BJ (cell line): ENCODE results near the gene KRT76. TPM values are rescaled to one million over a fixed set of nuclear protein-coding genes. Genes with fewer than 3 reads are reported as not detected.

Source experiments
- CTCF ChIA-PET: fragments of 350-600 bp; formaldehyde crosslinking; extraction: SDS; loops from one replicate; lab custom pipeline; 2021; ENCODE audit warnings: antibody characterized with exemption, inconsistent platforms; lab: Yijun Ruan, JAX
- POLR2A ChIA-PET: fragments of 300-600 bp; sonication (Branson Sonifier 250); formaldehyde crosslinking; extraction: SDS; loops from one replicate; lab custom pipeline; 2021; ENCODE audit warnings: antibody characterized with exemption; lab: Charles Lee
- DNase-seq: peaks from one replicate; pipeline ENCODE4 v3.0.0-alpha.2; 2011; ENCODE audit warnings: low read depth
- H3K27me3 ChIP-seq: 2 replicates; pipeline ENCODE4 v1.6.0; 2011; ENCODE audit warnings: low read length; ENCODE audit not compliant: control insufficient read depth, insufficient read depth
- H3K36me3 ChIP-seq: 2 replicates; pipeline ENCODE4 v1.5.1; 2011; ENCODE audit warnings: low read length; ENCODE audit not compliant: control insufficient read depth, insufficient read depth
- H3K4me3 ChIP-seq: 2 replicates; pipeline ENCODE4 v1.5.1; 2011; ENCODE audit warnings: low read depth, mild to moderate bottlenecking, control low read depth, low read length
- CTCF ChIP-seq: IDR thresholded peaks from 2 replicates; pipeline ENCODE4 v1.5.1; 2011; ENCODE audit warnings: low read depth, mild to moderate bottlenecking, control low read depth, inconsistent platforms, low read length, moderate library complexity; ENCODE audit not compliant: insufficient read depth
- polyA plus RNA-seq: library from polyadenylated mRNA; depleted of rRNA; stranded (reverse); fragments of >200 nt; gene quantifications from 2 replicates; pipeline ENCODE4 v1.2.3, GENCODE V29; 2011

KRT76 gene
- polyA plus RNA-seq, 1 experiment, result not detected

DNA sequence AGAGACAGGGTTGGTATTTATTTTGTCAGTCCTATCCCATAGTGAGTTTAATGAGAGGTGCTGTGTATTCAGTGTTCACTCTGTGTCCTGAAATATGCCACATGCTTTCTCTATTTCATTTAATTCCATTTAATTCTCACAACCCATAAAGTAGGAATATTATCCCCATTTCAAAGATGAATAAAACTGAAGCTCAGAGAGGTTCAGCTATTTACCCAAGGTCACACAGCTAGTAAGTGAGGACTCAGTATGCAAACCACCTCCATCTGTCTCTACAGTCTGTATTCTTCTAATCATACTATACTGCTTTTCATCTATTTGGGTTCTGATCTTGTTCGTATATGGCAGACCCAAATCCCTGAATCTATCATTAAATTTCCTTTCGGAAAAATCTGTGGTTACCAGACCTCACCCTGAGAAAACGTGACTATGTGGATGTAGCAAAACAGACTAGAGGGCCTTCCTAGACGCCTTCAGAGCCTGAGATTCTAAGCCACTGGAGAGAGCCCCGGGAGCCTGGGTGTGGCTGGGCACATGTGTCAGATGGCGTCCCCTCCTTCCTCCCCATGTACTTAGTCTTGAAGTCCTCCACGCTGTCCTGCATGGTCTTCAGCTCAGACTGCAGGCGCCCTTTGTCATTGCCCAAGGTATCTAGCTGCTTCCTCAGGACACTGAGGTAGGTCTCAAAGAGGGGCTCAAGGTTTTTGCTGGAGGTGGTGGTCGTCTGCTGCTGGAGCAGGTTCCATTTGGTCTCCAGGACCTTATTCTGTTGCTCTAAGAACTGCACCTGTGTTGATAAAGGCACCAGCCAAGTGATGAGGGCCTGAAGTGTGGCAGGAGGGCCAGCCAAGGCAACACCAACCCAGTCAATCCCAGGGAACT, 34.3 kb upstream of the KRT76 start:
- ChIA-PET POLR2A (no interaction called here), CTCF (no interaction called here)
- Histone ChIP-seq H3K36me3 (no peaks in the 10 kb centered on the region), H3K27me3 (peaks cover 10% of the 10 kb centered on the region), H3K4me3 (no peak overlapping the region)
- no peak for TF ChIP-seq CTCF
- no peak for DNase-seq

DNA sequence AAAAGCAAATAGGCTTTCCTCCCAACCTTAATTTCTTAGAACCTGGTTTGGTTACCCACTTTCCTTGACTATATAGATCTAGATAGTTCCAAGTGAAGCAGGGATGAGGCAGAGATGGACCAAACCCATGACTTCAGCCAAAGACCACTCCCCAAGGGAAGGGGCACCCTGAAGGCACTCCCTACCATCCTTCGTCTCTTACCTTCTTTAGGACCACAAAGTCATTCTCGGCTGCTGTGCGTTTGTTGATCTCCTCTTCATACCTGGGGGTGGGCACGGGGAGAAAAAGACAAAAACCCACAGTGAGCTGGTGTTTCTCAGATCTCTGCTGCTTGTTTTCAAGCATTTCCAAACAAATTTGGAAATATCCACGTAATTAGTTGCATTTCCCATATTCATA, 33.4 kb upstream of the KRT76 start:
- ChIA-PET POLR2A (no interaction called here), CTCF (interaction anchor here (0.7 kb wide), 1 partner anchor 12 kb away, joined by 3 read pairs; no protein-coding TSS in a partner anchor)
- no peak overlapping the region for H3K4me3 ChIP-seq
- H3K27me3 ChIP-seq, result peaks cover 13% of the 10 kb centered on the region
- no peaks in the 10 kb centered on the region for H3K36me3 ChIP-seq
- DNase-seq, result no peak
- no peak for TF ChIP-seq CTCF

GRCh38 chr12:52809166-52809565, 32.0 kb upstream of the KRT76 start:
- Histone ChIP-seq H3K36me3 (no peaks in the 10 kb centered on the region), H3K4me3 (no peak overlapping the region), H3K27me3 (peaks cover 13% of the 10 kb centered on the region)
- no peak for DNase-seq
- POLR2A ChIA-PET, result no interaction called here
- TF ChIP-seq CTCF, result no peak
- CTCF ChIA-PET, result interaction anchor here (1.5 kb wide), 1 partner anchor 17 kb away, joined by 3 read pairs; no protein-coding TSS in a partner anchor

DNA sequence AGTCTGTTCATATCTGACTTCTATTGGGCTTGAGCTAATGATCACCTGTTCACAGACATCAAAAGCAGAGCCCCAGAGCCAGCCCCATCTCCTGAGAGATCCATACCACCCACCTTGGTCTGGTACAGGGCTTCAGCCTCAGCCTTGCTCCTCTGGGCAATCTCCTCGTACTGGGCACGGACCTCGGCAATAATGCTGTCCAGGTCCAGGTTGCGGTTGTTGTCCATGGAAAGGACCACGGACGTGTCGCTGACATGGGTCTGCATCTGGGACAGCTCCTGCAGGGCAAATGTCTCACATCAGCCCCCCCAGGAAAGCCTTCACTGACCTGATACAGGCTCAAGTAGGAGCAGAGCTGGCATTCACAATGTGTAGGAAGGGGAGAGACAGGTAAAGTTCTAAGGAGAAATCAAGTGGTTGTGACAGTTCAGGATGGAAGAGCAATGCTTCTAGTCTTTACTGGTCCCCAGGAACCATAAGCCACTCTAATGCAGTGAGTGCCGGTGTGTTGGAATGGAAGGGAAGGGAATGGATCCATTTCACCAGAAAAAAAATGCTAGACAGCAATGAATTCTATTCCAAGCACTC, 31.5 kb upstream of the KRT76 start:
- ChIA-PET CTCF (interaction anchor here (1.5 kb wide), 1 partner anchor 16 kb away, joined by 3 read pairs; no protein-coding TSS in a partner anchor), POLR2A (no interaction called here)
- Histone ChIP-seq H3K27me3 (peaks cover 14% of the 10 kb centered on the region), H3K4me3 (no peak overlapping the region), H3K36me3 (no peaks in the 10 kb centered on the region)
- no peak for DNase-seq
- TF ChIP-seq CTCF, result no peak
